ENCODE data around the gene MFSD11. TPM values are rescaled to one million over a fixed set of nuclear protein-coding genes. Genes with fewer than 3 reads are reported as not detected.
"Not testable (repeated sequence)": the region's sequence is repeated elsewhere in the genome, so short reads cannot be mapped to it uniquely, and the experiment has no call there.

The MFSD11 gene
- total RNA-seq, 2 donors from 2014 or later = 26.7 to 44.3 TPM

- 86% methylated on average over 12 of the region's 12 CpGs for WGBS
- Histone ChIP-seq H3K4me3 (no peak overlapping the region), H3K27me3 (replicated peaks; ENCODE audit: insufficient read depth) (no peaks in the 10 kb centered on the region), H3K9me3 (no peaks in the 10 kb centered on the region), H3K27ac (no peak overlapping the region), H3K4me1 (replicated peaks) (no peaks in the 10 kb centered on the region), H3K36me3 (no peaks in the 10 kb centered on the region)
- TF ChIP-seq POLR2A (IDR thresholded peaks at IDR 0.05) = no peak
- TF ChIP-seq POLR2AphosphoS5 (IDR thresholded peaks at IDR 0.05) = no peak
- TF ChIP-seq, protein P1, sequence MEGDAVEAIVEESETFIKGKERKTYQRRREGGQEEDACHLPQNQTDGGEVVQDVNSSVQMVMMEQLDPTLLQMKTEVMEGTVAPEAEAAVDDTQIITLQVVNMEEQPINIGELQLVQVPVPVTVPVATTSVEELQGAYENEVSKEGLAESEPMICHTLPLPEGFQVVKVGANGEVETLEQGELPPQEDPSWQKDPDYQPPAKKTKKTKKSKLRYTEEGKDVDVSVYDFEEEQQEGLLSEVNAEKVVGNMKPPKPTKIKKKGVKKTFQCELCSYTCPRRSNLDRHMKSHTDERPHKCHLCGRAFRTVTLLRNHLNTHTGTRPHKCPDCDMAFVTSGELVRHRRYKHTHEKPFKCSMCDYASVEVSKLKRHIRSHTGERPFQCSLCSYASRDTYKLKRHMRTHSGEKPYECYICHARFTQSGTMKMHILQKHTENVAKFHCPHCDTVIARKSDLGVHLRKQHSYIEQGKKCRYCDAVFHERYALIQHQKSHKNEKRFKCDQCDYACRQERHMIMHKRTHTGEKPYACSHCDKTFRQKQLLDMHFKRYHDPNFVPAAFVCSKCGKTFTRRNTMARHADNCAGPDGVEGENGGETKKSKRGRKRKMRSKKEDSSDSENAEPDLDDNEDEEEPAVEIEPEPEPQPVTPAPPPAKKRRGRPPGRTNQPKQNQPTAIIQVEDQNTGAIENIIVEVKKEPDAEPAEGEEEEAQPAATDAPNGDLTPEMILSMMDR (IDR thresholded peaks at IDR 0.05) = no peak
- intact Hi-C loops (cut with DNase I) = no loop called here
- DNase-seq (ENCODE audit: low spot score) = no peak
Measured at GRCh38 chr17:76781056-76781982, 43.4 kb downstream of the MFSD11 start.

- Histone ChIP-seq H3K36me3 (no peaks in the 10 kb centered on the region), H3K9me3 (no peaks in the 10 kb centered on the region), H3K27me3 (replicated peaks; ENCODE audit: insufficient read depth) (no peaks in the 10 kb centered on the region), H3K4me3 (no peak overlapping the region), H3K27ac (no peak overlapping the region), H3K4me1 (replicated peaks) (no peaks in the 10 kb centered on the region)
- intact Hi-C loops (cut with DNase I) = no loop called here
- 83% methylated on average over 5 of the region's 5 CpGs for WGBS
- no peak for DNase-seq (ENCODE audit: low spot score)
- TF ChIP-seq POLR2AphosphoS5 (IDR thresholded peaks at IDR 0.05) (no peak), POLR2A (IDR thresholded peaks at IDR 0.05) (no peak)
- TF ChIP-seq, protein P1 (IDR thresholded peaks at IDR 0.05) = no peak
Measured at GRCh38 chr17:76783146-76783545, 45.2 kb downstream of the MFSD11 start.

GRCh38 chr17:76784926-76785325 lies 47.0 kb downstream of the MFSD11 start:
- H3K36me3 ChIP-seq = no peaks in the 10 kb centered on the region
- H3K9me3 ChIP-seq = no peaks in the 10 kb centered on the region
- WGBS = 88% methylated on average over 3 of the region's 3 CpGs
- no peak for DNase-seq (ENCODE audit: low spot score)
- intact Hi-C loops (cut with DNase I) = no loop called here
- H3K4me3 ChIP-seq = no peak overlapping the region
- H3K4me1 ChIP-seq (replicated peaks) = no peaks in the 10 kb centered on the region
- TF ChIP-seq POLR2A (IDR thresholded peaks at IDR 0.05) (no peak), POLR2AphosphoS5 (IDR thresholded peaks at IDR 0.05) (no peak)
- TF ChIP-seq, protein P1 (IDR thresholded peaks at IDR 0.05) = no peak
- no peaks in the 10 kb centered on the region for H3K27me3 ChIP-seq (replicated peaks; ENCODE audit: insufficient read depth)
- no peak overlapping the region for H3K27ac ChIP-seq

DNA sequence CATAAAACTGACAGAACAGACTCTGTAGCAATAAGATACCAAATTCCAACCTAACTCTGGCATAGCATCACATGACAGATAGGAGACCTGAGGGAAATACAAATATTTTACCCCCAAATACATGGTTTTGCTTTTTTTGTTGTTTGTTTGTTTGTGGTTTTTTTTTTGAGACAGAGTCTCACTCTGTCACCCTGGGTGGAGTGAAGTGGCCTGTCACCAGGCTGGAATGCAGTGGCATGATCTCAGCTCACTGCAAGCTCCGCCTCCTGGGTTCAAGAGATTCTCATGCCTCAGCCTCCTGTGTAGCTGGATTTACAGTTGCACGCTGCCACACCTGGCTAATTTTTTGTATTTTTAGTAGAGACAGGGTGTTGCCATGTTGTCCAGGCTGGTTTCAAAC lies 49.9 kb downstream of the MFSD11 start:
- H3K4me3 ChIP-seq; H3K27ac ChIP-seq; DNase-seq (ENCODE audit: low spot score); H3K36me3 ChIP-seq; H3K9me3 ChIP-seq; intact Hi-C loops (cut with DNase I); H3K4me1 ChIP-seq (replicated peaks); H3K27me3 ChIP-seq (replicated peaks; ENCODE audit: insufficient read depth): not testable (repeated sequence)
- WGBS = 83% methylated on average over 2 of the region's 2 CpGs

- no peak for DNase-seq (ENCODE audit: low spot score)
- 49% methylated on average over 8 of the region's 8 CpGs for WGBS
- Histone ChIP-seq H3K27ac (no peak overlapping the region), H3K27me3 (replicated peaks; ENCODE audit: insufficient read depth) (no peaks in the 10 kb centered on the region), H3K36me3 (no peaks in the 10 kb centered on the region), H3K9me3 (no peaks in the 10 kb centered on the region), H3K4me1 (replicated peaks) (no peaks in the 10 kb centered on the region), H3K4me3 (no peak overlapping the region)
- TF ChIP-seq POLR2AphosphoS5 (IDR thresholded peaks at IDR 0.05) (no peak), POLR2A (IDR thresholded peaks at IDR 0.05) (no peak)
- TF ChIP-seq, protein P1 (IDR thresholded peaks at IDR 0.05) = no peak
- intact Hi-C loops (cut with DNase I) = no loop called here
Measured at GRCh38 chr17:76789235-76789788, 51.4 kb downstream of the MFSD11 start.
